GM18502 (cell line): Measurements from ENCODE around the gene VIP.
"Not testable (repeated sequence)": the region's sequence is repeated elsewhere in the genome, so short reads cannot be mapped to it uniquely, and the experiment has no call there.

Source experiments
- ATAC-seq: cut with Tn5 transposase; IDR thresholded peaks from one replicate; pipeline ENCODE4 v1.9.1; 2021; ENCODE audit warnings: mild to moderate bottlenecking; ENCODE audit not compliant: unreplicated experiment, poor library complexity

Gene VIP

DNA sequence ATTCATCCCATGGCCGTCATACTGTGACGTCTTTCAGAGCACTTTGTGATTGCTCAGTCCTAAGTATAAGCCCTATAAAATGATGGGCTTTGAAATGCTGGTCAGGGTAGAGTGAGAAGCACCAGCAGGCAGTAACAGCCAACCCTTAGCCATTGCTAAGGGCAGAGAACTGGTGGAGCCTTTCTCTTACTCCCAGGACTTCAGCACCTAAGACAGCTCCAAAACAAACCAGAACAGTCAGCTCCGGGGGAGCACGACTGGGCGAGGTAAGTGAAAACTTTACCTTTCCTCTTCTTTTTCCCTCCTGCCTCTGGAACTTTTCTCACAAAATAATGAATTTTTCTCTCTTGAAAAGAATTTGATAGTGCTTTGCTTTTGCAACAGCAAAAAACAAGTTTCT lies at the start of gene VIP:
Gene VIP, plus strand, starts transcription at position 104 of the 400 bp plus-strand sequence. CDS start 1,381 bp downstream, outside the sequence.
- no peak for ATAC-seq

DNA sequence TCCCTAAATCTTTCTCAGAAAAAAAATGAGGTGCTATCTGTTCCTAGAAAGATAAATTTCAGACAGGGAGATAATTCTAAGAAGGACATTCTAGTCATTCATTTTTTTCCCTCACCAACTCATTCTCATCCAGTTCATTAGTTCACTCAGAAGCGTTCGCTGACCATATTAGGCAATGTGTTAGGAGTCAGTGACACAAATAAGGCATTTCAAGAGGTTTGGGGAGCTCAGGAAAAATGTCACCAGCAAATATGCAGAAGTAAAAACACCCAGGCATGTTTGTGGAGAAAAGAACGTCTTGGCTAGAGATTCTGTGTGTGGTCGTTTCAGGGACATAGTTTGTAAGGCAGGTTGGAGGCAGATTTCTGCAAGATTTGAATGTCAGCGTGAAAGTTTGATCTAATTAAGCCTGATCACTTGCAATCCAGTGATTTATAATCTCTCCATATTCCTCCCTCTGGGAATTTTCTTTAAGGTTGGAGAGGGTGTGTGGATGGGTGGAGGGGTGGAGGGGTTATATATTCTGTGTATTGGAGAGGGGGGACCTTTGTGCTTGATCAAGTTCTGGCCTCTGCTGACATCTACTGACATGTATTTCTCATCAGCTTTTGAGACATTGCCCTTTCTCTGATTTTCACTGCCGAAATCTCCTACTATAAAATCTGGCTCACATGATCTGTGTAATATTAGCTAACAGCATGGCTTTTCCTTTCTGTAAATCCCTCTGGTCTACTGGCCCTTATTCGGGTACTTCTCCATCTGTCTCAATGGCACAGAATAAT lies 49.3 kb upstream of the VIP start:
- ATAC-seq: no peak

DNA sequence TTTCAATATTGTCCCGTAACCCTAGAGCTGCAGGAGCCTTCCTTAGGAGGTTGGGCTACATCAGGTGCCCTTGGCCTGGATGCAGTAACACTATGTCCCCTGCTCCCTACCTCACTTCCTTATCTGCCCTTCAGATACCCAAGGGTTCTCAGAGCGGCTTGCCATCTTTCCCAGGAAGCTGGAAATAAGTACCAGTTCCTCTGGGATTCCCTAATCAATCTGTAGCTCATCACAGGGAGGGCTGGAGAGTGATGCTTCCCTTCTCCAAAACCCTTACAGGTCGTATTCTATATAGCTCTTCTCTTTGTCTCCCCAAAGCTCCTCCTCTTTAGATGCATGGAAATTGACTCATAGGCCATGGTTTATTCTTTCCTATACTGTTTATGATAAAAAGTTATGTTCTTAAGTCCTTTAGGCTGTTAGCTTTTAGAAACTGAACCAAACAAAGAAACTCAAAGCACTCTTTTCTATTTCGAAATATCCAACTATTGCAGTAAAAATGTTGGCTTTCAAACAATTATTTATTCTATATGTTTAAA lies 48.7 kb upstream of the VIP start:
- no peak for ATAC-seq

DNA sequence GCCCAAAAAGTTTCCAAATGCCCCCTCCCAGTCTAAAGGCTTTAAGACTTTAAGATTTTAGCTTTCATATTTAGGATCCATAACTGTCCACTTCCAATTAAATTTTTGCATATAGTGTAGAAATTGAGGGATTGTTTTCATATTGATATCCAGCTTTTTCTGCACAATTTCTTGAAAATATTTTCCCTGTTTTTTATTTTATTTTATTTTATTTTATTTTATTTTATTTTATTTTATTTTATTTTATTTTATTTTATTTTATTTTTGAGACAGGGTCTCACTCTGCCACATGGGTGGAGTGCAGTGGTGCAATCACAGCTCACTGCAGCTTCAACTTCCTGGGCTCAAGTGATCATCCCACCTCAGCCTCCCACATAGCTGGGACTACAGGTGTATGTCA lies 46.8 kb upstream of the VIP start:
- ATAC-seq: not testable (repeated sequence)

DNA sequence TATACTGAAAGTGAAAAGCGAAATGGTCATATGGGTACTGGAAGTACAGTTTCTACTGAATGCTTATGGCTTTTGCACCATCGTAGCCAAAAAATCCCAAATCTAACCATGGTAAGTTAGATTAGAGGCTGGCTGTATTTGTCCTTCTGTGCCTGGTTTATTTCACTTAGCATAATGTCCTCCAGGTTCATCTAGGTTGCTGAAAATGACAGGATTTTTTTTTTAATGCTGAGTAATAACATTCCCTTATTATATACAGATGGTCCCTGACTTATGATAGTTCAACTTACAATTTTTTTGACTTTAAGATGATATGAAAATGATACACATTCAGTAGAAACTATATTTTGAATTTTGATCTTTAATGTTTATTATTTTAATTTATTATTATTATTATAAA lies 45.3 kb upstream of the VIP start:
- ATAC-seq: no peak

DNA sequence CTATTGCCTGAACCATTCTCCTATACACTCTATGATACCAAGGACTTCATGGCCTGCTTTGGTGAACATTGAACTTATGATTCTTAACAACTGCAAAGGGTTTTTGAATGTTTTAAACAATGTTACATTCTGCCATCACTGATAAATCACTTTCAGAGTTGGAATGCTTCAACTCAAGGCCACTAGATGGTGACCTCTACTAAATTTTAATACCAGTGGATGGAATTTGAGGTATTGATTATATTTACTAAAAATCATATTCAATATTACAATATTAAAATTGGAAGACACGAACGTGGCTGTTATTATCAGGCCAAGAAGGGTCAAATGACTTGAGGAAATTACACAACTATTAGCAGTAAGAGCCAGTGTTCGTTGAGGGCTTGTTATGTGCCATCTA lies 34.3 kb upstream of the VIP start:
- ATAC-seq: no peak

DNA sequence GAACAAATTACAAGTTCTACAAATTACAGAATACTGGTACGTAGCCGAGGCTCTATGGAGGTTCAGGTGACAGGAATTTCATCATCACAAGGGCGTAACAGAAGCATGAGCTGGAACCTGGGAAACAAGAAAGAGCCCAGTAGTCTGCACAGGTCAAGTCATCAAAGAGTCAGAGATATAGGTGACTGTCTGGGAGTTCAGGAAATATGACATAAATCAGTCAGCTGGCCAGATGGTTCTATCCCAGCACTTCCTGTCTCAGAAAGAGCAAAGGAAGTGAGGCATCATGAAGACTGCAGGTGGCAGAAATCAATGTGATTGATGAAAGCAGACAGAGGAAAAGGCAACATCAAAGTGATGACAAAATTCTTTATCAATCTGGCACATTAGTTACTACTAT lies 29.6 kb upstream of the VIP start:
- no peak for ATAC-seq

DNA sequence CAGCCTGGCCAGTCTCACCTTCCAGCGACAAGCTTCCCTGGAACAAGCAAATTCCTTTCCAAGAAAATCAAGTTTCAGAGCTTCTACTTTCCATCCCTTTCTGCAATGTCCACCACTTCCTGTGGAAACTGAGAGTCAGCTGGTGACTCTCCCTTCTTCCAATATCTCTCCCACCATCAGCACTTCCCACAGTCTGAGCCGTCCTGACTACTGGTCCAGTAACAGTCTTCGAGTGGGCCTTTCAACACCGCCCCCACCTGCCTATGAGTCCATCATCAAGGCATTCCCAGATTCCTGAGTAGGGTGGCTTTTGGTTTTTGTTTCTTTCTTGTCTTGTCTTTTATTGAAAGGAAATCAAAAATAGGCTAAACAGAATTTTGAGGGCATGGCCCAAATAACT lies 28.6 kb upstream of the VIP start:
- no peak for ATAC-seq

DNA sequence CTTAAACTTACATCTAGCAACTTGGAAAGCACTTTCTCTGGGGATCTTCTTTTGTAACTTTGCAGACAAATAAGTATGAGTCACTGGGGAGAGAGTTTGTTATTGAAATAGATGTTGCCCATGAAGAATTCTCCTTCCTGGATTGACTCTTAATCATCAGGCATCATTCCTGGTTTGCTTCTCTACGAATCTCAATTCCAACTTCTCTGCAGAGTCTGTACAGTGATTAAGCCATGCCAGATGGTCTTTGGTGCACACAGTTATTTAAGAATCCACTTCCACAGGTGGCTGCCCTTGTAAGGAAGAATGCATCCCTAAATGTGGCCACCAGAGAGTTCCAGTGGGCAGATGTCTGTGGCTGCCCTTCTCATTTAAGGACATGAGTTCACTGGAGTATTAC lies 27.2 kb upstream of the VIP start:
- ATAC-seq: no peak

DNA sequence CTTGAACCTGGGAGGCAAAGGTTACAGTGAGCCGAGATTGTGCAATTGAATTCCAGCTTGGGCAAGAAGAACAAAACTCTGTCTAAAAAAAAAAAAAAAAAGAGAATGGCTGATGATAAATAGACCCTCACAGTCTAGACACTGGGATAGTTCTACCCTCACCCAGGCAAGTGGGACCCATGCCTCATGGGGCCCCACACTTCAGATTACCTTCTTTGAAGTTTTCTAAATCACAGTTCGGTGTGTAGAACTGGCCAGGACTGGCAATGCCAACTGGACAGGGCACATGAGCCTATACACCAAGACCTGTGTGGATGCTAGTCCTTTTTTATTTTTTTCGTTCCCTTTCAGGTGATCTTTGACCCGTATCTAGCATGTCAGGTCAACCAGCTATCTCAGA lies 24.3 kb upstream of the VIP start:
- no peak for ATAC-seq

DNA sequence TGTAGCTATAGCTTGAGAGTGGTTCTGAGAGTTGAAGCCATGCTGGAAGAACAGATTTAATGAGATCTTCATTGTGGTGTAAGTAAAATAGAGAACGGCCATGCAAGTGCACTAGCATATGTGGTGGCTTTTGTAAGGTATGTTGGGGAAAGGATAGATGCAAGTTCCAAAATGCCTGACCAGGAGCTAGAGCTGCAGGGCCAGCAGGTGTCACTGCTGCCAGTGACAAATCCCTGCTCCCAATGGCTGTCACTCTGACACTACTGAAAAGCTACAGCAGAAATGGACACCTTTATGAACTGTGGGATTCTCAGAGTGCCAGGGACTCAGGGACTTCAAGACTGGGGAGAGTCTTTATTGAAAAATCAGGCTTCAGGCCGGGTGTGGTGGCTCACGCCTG lies 23.1 kb upstream of the VIP start:
- no peak for ATAC-seq

DNA sequence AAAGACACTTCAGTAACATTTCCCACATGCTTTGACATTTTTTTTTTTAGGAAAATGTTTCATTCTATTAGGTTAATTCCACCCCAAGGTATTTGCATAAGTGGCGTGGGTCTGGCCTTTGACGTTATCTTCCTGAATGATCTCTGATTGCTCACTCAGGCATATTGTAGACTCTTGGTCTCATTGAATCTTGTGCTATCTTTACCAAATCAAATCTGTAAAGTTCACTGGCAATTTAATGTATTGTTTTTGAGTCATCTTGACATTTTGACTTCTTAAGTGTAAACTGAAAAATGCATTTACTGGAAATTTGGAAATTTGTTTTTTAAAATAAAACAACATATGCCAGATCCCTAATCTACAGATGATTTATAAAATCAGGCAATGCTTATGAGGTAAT lies 16.0 kb upstream of the VIP start:
- ATAC-seq: no peak

DNA sequence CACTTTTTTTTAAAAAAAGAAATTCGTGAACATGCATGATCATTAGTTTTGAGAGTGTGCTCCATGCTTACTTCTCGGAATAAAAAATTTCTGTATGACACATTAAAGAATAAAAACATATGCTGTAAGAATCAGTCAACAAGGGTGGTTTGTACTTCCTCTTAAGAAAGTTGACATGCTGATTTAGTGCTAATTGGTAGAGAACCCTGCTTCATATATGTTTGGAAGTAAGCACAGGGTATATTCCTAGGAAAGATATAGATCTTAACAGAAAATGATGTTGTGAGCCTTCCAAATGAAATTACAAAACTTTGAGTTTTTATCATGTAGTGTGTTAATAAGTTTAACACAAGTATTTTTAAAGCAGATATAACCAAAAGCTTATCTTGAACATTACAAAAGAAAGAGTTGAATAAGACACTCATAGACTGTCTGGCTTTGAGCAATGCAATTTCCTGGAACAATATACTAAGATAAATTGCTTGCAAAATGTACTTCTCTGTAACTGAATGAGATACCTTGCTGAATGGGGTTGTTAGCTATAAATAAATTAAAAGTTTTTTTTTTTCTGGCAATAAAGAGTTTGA lies 13.8 kb upstream of the VIP start:
- no peak for ATAC-seq

DNA sequence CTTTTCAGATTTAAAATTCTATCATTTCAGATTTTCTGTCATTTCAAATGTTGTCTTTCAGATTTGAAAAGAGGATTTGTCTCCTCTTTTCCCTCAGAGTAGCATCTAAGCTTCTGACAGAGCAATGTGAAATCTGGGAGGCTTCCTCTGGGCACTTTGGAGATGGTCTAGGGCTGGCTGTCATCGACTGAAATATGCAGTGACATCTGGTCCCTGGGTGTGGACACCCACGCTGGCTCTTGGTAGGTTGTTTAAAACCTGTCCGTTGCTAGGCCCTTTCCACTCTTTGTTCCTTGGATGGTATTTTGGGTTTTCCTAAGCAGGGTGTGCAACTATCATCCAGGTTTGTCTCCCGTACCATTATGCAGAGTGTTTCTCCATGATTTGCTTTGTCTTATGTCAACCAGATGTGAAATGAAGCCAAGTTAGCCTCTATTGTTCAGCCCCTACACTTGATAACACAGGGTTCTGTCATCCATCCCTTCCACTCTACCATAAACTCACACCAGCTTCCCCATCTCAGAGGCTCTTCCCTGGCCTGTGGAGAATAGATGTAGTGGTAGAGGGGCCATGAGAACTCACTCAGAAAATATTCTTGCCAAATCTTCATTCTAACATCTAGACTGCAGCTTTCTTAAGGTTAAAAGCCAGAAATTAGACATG lies 5.0 kb upstream of the VIP start:
- ATAC-seq: no peak

DNA sequence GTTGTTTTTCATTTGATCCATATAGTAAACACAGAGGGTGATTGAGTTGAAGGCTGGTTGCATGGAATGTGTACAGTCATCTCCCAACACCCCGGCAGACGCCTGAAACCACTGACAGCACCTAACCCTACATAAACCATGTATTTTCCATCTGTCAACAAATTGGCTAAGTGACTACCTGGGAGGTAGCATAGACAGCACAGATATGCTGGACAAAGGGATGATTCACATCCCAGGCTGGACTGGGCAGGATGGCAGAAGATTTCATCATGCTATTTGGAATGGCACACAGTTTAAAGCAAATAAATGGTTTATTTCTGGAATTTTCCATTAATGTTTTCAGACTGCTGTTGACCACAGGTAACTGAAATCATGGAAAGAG lies 4.4 kb upstream of the VIP start:
- ATAC-seq: no peak

DNA sequence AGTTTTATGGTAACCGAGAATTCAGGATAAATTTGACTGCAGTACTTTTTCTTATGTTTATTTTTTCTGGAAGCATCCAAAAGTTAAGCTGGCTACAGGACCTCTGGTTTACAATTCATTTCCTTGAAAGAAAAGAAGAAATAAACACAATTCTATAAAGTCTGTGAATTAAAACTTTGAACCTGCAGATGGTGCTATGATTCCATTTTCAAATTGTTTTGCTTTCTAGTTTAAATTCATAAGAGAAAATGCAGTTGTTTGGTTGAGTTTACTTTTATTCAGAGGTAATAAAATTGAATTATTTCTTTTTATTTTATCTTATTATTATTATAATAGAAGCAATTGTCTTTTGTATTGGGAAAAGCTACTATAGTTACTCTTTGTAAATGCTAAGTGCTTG lies 1.8 kb upstream of the VIP start:
- ATAC-seq: no peak

DNA sequence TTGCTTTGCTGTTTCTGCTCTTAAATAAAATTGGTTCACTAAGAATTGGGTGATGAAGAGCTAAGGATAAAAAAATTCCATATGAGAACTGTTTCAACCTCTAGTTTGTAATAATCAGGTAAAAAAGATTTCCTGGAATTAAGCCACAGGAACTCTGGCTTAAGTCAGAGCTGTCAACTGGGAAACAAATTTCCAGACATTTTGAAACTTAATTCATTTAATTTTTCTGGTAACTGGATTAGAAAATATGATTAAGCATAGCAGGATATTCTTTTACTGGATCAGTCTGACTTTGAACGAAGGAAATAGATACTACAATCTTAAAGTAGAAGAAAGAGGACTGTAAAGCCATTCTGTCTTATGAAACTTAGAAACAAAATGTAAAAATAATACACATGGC lies 1.3 kb upstream of the VIP start:
- ATAC-seq: no peak

DNA sequence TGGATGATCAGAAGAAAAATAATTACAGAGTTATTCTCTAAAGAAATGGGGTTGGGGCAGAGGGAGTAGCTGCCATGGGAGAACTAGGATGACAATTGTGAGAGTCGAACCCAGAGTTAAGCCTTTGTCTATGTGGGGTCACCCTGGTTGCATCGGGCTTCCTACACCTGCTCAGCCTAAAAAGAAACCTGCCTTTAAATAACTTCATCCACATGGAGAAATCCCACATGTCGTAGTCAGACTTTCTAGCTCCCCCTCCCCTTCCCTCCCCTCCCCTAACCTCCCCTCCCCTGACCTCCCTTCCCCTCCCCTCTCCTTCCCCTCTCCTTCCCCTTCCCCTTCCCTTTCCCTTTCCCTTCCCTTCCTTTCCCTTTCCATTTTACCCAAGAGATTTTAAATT lies 14.7 kb downstream of the VIP start:
- no peak for ATAC-seq

DNA sequence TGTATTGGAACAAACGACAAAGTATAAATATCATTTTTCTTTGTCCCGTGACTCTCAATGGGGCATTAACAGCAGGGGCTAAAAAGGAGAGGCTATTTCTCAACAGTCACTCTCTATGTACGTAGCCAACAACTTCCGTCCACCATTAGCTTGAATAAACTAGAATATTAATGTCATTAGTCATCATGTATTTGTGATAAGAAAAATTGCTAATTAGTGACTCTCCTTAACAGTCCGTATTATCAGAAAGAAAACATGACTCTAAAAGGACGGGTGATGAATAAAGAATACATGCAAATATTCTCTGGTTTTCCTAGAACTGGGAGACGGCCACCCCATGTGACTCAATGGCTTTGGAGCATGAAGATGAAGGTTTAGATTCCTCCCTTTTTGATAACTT lies 18.6 kb downstream of the VIP start:
- no peak for ATAC-seq

DNA sequence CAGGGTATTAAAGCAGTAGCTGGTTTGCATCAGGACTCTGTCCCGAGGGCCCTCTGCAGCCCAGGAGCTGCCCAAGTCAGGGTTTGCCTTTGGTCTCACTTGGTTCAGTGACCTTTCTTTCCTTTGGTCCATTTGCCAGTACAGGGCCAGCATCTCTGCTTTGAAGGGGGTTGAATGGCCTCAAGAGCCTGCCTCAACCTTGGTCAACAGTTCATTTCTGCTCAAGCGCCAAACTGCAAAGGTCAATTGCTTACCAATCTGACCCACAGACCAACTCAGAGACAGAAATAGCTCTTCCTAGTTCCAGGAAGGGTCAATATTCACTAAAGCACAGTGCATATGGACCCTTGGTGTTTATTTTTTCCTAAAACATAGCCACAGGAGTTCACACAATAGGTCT lies 19.4 kb downstream of the VIP start:
- ATAC-seq: no peak

DNA sequence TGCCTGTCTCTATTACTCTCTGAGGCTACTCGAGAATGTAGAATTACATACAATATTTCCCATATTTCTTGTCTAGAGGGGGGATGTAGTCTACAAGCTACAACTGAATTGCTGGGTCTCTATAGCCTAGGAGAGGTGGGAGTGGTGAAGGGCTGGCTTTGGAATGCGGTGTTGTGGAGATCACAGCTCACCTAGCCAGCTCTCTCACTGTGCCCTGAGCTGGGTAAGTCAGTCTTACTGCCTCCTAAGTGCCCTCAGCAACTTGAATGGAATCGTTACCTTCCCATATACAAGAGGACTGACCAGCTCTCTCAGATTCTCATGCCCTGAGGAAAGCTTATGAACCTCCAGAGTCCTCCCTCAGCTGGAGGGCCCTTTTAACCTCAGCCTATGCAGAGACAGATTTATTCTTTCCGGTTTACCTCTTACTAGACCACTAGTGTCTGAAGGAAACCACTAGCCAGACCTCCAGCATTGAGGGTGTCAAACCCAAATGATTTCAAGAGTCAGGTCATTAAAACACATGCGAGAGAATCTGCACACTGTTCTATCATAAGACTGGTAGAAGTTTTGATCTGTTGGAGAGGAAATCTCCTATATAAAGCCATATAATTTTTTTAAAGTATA lies 20.6 kb downstream of the VIP start:
- ATAC-seq: no peak
